Aorta (tissue), 5 donors: ENCODE results near the gene ATP5F1D. TPM values are rescaled to one million over a fixed set of nuclear protein-coding genes. Genes with fewer than 3 reads are reported as not detected.

ENCODE experiments used
- ATAC-seq: fragments of 200-7000 bp; cut with Tn5 transposase; one replicate; pipeline ENCODE4 v1.9.1; 2022; ENCODE audit warnings: moderate library complexity; ENCODE audit not compliant: low FRiP score
- DNase-seq, 2 donors: peaks; one replicate each; pipeline ENCODE4 v3.0.0-alpha.2; 2020
- H3K27ac ChIP-seq, 2 donors: one replicate each; pipeline ENCODE4 v1.5.1; 2013; ENCODE audit warnings: low read length in 2 of 2, mild to moderate bottlenecking in 2 of 2, moderate library complexity in 2 of 2, control low read depth in 1 of 2, inconsistent platforms in 1 of 2, low read depth in 1 of 2
- H3K27me3 ChIP-seq, 2 donors: one replicate each; pipeline ENCODE4 v1.6.1; 2013; ENCODE audit warnings: control low read depth in 1 of 2, low read length in 1 of 2, mild to moderate bottlenecking in 1 of 2, moderate library complexity in 1 of 2; ENCODE audit not compliant: insufficient read depth in 2 of 2, control insufficient read depth in 1 of 2
- H3K36me3 ChIP-seq, 2 donors: one replicate each; pipeline ENCODE4 v1.6.1; 2013; ENCODE audit warnings: control low read depth in 1 of 2, low read length in 1 of 2, mild to moderate bottlenecking in 1 of 2; ENCODE audit not compliant: insufficient read depth in 2 of 2, control insufficient read depth in 1 of 2
- H3K4me1 ChIP-seq, 2 donors: one replicate each; pipeline ENCODE4 v1.6.1; 2013; ENCODE audit warnings: low read length in 2 of 2, control low read depth in 1 of 2, mild to moderate bottlenecking in 1 of 2, moderate library complexity in 1 of 2; ENCODE audit not compliant: insufficient read depth in 2 of 2, control insufficient read depth in 1 of 2
- H3K4me3 ChIP-seq, 2 donors: one replicate each; pipeline ENCODE4 v1.5.1; 2013; ENCODE audit warnings: low read length in 2 of 2, control low read depth in 1 of 2, mild to moderate bottlenecking in 1 of 2
- H3K9me3 ChIP-seq: one replicate; pipeline ENCODE4 v1.6.1; 2013; ENCODE audit warnings: mild to moderate bottlenecking, low read length; ENCODE audit not compliant: control insufficient read depth
- WGBS, 2 donors: extraction: QIAGEN DNeasy Blood & Tissue Kit; methylation state at CpG; one replicate each; pipeline ENCODE4 v1.1.7; 2013; 5-methylcytosine and 5-hydroxymethylcytosine counted together
- intact Hi-C, 2 donors: fragments of 100-400 bp; cut with DNase I; formaldehyde crosslinking; loops; one replicate each; pipeline versions ENCODE4 v1.14.2 to v1.15.0; 2022
- polyA plus RNA-seq, 2 donors: library from polyadenylated mRNA; stranded (reverse); fragments of 200-250 nt; gene quantifications; one replicate each; pipeline ENCODE4 v1.2.3, GENCODE V29; 2013
- total RNA-seq, 2 donors: library from RNA; stranded (reverse); fragmentation: NEBNext Ultra II Directional; extraction: Animal tissue kit (Norgen Biotek cat#: 25700); gene quantifications; one replicate each; pipeline ENCODE4 v1.2.1, GENCODE V29; 2021
- donor health status: healthy with polysubstance abuse.
- donor health status: Bipolar disorder and iron deficiency.
- donor health status: DM: no; HTN: no; CAD: no.
- donor health status: DM: no; HTN: no; CAD: no.
- donor health status: DM: yes; HTN: yes; CAD: no.

The ATP5F1D gene
- total and polyA plus RNA-seq, 4 donors, result 92.8 to 164 (median 116) TPM

DNA sequence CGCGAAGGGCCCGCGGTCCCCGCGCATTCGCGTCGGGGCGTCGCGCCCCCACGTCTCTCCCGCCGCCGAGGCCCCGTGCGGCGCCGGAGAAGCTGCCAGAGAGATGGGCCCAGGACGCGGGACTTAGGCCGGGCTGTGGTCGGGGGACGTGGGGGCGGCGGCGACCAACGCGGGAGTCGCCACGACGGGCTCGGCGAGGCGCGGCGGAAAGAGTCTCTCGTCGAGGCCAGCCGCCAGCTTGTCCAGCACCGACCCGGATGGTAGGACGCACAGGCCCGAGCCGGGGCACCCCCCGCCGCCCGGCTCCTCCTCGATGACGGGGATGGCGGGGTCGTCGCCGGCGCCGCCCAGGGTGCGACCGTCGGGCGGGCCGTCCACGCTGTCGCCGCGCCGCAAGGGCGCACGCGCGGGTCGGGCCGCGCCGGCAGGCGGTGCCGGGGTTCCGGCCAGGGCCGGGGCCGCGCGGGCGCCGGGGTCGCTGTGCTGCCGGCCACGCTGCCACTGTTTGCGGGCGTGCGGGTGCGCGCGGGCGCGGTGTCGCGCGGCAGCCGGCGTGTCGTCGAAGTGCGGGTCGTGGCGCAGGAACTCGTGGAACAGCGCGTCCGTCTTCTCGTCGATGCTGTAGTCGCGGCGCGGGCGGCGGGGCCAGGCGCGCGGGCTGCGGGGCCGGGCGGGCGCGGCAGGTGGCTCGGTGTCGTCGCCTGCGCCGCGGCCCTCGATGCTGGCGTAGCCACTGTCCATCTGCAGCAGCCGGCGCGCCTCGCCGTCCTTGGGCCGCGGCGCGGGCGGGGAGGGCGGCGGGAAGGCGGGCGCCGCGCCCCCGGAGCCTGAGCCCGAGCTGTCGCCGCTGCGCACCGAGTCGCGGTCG is 12.3 kb upstream of the ATP5F1D start:
- no peak overlapping the region for H3K4me3 ChIP-seq
- no peaks in the 10 kb centered on the region for H3K4me1 ChIP-seq
- intact Hi-C loops, result no loop called here
- WGBS, 2 donors, result 96 to 97% methylated on average over 141 to 158 of the region's 158 CpGs
- ATAC-seq (no peak), DNase-seq (no peak)
- H3K9me3 ChIP-seq, result no peaks in the 10 kb centered on the region
- H3K27ac ChIP-seq, result no peak overlapping the region
- H3K36me3 ChIP-seq, result no peaks in the 10 kb centered on the region
- no peaks in the 10 kb centered on the region for H3K27me3 ChIP-seq

DNA sequence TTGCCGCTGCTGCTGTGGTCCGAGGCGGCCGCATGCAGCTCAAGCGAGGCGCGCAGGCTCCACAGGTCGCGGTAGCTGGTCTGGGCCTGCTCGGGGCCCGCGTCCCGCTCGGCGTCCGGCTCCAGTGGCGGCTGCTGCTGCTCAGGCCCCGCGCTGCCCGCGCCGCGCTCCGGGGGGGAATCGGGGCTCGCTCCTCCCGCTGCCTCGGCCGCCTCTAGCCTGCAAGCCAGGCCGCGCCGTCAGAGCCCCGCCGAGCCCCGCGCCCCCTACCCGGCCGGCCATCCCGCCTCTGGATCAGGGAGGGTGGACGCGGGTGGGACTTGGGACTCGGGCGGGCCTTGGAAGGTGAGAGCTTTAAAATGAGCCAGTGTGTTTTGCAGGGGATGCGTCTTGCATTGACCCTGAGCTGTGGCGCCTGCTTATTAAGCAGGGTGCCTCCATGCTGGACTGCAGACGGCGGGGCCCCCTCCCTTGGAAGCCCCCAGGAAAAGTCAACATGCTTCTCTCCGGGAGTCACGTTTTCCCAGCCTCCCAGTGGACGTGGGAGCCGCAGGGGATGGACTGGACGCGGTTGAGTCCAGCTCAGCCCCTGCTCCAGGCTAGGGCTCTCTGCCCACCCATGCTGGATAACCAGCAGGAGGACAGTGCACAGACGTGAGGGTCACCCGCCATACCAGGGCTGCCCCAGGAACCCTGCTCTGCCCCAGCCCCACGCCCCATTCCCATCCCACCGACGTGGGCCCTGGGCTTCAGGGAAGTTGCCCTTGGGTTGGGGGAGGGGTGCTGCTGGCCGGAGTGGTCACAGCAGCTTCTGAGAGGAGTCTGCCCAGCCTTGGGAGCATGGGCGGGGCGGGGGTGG is 11.4 kb upstream of the ATP5F1D start:
- Histone ChIP-seq H3K36me3 (no peaks in the 10 kb centered on the region), H3K27me3 (no peaks in the 10 kb centered on the region), H3K4me3 (no peak overlapping the region), H3K27ac (no peak overlapping the region), H3K9me3 (no peaks in the 10 kb centered on the region), H3K4me1 (no peaks in the 10 kb centered on the region)
- ATAC-seq (no peak), DNase-seq (no peak)
- intact Hi-C loops, result no loop called here
- 89% methylated on average over 48 to 61 of the region's 61 CpGs for WGBS, 2 donors

DNA sequence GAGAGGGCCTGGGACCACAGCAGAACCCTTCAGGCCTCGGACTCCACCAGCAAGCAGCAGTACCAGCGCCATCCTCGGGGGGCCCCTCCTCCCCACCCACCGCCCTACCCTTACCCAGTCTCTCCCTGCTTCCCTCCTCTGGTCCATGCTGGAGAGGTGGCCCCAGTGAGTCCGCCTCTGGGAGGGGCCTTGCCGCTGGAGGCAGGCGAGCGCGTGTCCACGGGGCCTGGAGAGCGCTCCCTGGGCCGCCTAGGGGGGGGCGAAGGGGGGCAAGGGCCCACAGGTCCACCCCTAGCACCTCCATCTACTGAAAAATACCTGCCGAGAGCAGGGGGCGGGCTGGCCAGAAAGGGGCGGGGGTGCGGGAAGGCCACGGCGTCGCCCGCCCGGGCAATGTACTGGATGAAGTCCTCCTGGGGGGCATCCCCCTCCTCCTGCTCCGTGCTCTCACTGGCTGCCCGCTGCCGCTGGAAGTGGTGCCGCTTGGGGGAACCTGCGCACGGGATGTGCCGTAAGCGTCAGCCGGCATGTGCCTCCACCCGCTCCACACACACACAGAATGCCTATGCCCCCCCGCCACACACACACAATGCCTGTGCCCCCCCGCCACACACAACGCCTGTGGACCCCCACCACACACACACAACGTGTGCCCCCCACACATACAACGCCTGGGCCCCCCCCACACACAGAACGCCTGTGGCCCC is 10.6 kb upstream of the ATP5F1D start:
- H3K4me3 ChIP-seq, result no peak overlapping the region
- H3K9me3 ChIP-seq, result no peaks in the 10 kb centered on the region
- no peak overlapping the region for H3K27ac ChIP-seq
- DNase-seq (no peak), ATAC-seq (no peak)
- H3K27me3 ChIP-seq, result no peaks in the 10 kb centered on the region
- H3K36me3 ChIP-seq, result no peaks in the 10 kb centered on the region
- intact Hi-C loops, result no loop called here
- no peaks in the 10 kb centered on the region for H3K4me1 ChIP-seq
- WGBS, 2 donors, result 76 to 83% methylated on average over 24 to 38 of the region's 38 CpGs

DNA sequence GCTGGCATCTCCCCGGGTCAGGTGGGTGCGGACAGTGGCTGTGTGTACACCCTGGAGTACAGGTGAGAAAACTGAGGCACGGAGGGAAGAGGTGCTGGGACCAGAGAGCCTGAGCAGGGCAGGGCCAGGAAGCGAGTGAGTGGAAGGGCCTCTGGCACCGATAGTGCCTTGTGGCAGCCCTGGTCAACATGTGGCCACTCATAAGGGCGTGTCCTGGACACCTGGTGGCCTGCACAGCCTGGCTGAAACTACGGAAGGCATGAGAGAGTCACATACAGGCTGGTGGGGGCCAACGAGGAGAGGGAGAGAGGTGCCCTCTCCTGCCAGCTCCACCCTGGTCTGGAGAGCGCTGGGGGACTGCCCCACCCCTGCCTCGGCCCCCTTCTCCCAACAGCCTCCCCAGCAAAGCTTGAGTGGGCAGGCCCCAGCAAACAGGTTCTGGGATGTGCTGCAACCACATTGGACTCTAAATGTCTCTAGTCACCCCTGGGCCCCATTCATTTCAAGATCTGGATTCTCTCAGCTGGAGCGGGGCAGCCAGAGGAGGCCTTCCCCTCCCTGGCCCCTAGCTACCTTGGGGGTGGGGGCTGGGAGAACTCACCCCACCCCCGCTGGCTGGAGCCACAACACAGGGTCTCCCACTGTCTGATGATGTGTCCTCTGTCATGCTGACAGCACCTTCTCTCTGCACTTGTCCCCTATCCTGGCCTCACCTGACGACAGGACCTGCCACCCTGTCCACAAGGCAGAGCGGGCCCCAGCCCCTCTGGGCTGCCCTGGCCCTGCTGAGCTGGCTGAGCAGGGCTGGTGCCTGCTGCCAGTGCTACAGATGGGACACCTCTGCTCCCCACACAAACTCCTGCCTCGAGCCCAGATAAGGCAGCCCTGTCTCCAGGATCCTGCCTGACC is 9.6 kb upstream of the ATP5F1D start:
- intact Hi-C loops, result no loop called here
- 78% methylated on average over 15 of the region's 15 CpGs for WGBS, 2 donors
- H3K27me3 ChIP-seq, result no peaks in the 10 kb centered on the region
- H3K4me1 ChIP-seq, result no peaks in the 10 kb centered on the region
- no peak overlapping the region for H3K4me3 ChIP-seq
- DNase-seq (no peak), ATAC-seq (no peak)
- no peak overlapping the region for H3K27ac ChIP-seq
- no peaks in the 10 kb centered on the region for H3K36me3 ChIP-seq
- no peaks in the 10 kb centered on the region for H3K9me3 ChIP-seq

DNA sequence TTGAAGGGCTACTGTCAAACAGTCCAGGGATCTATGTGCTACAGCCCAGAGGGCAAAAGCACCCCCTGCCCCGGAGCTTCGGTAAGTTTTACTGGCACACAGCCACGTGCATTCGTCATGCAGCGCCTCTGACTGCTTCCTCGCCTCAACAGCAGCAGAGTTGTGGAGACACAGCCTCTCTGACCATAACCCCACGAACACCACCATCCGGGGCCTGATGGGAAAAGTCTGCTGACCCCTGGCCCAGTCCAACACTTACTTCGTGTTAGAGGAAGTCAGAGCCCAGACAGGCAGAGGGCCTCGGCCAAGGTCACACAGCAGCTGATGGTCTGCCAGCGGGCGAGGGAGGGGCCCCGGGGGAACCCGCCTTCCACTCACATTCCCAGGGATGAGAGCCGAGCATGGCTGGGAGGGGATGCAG is 8.9 kb upstream of the ATP5F1D start:
- 31 to 37% methylated on average over 14 to 15 of the region's 15 CpGs for WGBS, 2 donors
- Histone ChIP-seq H3K36me3 (no peaks in the 10 kb centered on the region), H3K9me3 (no peaks in the 10 kb centered on the region), H3K4me1 (no peaks in the 10 kb centered on the region), H3K27me3 (no peaks in the 10 kb centered on the region), H3K27ac (no peak overlapping the region), H3K4me3 (no peak overlapping the region)
- DNase-seq (peak in 1 of 2 donors; percentile 87), ATAC-seq (peak; percentile 6)
- intact Hi-C loops, result no loop called here

DNA sequence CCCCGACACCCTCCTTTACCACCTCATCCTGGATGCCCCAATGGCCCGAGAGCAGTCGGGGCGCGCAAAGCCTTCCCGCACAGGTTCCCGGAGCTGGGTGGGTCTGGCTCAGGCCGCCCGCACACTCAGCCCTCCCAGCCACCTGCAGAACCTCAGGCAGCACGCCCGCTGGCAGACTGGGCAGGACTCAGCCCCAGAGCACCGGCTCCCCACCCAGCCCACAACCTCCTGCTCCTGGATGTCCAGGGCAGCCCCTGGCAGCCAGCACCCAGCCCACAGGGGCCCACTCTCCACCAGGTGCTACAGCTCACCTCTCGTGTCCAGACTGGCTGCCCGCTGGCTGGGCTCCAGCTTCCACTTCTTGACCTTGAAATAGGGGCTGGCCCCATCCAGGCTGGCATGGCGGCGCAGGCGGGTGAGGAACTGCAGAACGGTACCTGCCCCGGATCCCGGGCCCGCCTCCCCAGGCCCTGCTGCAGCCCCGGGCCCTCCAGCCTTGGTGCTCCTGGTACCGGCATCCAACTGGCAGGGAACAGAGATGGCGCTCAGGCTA is 8.4 kb upstream of the ATP5F1D start:
- H3K4me1 ChIP-seq, result no peaks in the 10 kb centered on the region
- DNase-seq, result no peak
- ATAC-seq, result peak; percentile 5
- H3K27me3 ChIP-seq, result no peaks in the 10 kb centered on the region
- H3K27ac ChIP-seq, result no peak overlapping the region
- H3K4me3 ChIP-seq, result no peak overlapping the region
- H3K9me3 ChIP-seq, result no peaks in the 10 kb centered on the region
- WGBS, 2 donors, result 91 to 94% methylated on average over 16 to 24 of the region's 24 CpGs
- intact Hi-C loops, result no loop called here
- H3K36me3 ChIP-seq, result no peaks in the 10 kb centered on the region

DNA sequence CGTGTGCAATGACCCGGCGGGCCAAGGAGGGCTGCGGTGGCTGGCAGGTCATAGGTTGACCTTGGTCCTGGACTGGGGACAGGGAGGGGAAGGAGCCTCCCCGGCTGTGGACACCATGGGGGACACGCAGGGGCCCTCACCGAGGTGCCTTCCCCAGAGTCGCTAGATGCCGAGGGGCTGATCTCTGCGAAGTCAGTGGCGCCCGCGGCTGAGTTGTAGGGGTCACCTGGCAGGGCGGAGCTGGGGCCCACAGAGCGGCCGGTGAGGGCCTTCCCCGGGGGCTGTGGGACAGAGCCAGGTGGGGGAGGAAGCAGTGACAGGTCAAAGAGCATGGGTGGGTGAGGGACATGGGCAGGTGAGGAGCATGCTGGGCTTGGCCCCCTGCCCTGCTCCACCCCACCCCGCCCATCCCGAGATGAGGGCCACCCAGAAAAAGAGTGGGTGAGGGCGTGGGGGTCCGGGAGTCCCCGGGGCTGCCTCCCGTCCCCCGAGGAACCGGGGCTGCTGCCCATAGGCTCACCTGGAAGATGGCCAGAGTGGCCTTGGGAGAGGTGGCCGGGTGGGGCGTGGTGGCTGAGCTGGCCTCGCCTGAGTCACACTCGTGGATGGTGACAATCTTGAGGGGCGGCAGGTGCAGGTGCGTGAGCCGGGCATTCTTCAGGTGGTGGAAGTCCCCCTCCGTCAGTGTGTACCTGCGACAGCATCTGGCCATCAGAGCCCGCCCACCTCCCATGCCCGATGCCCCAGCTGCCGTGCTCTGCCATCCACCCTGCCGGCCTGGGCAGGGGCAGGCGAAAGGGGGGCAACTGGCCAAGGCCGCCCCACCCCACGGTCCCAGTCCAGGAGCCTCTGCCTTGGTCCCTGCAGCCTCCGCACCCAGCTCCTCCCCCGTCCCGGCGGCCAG is 7.2 kb upstream of the ATP5F1D start:
- ATAC-seq, result no peak
- Histone ChIP-seq H3K27me3 (no peaks in the 10 kb centered on the region), H3K36me3 (no peaks in the 10 kb centered on the region), H3K4me3 (no peak overlapping the region), H3K4me1 (no peaks in the 10 kb centered on the region), H3K9me3 (no peaks in the 10 kb centered on the region), H3K27ac (no peak overlapping the region)
- 92 to 94% methylated on average over 41 to 45 of the region's 45 CpGs for WGBS, 2 donors
- intact Hi-C loops, result no loop called here
- no peak for DNase-seq
